HG03521 (cell line): Measurements from ENCODE around the gene PASK.

Experiments used
- ATAC-seq: cut with Tn5 transposase; IDR thresholded peaks from one replicate; pipeline ENCODE4 v1.9.1; 2021; ENCODE audit warnings: mild to moderate bottlenecking, moderate library complexity; ENCODE audit not compliant: unreplicated experiment

The PASK gene

GRCh38 chr2:241087420-241088268 is 61.6 kb downstream of the PASK start:
- peak; percentile 52 for ATAC-seq

- no peak for ATAC-seq
Measured at GRCh38 chr2:241084856-241085444, 64.3 kb downstream of the PASK start.

- no peak for ATAC-seq
Measured at GRCh38 chr2:241083091-241083415, 66.2 kb downstream of the PASK start.

GRCh38 chr2:241082341-241083090 is 66.8 kb downstream of the PASK start:
- no peak for ATAC-seq

- no peak for ATAC-seq
Measured at GRCh38 chr2:241081643-241082340, 67.5 kb downstream of the PASK start.

GRCh38 chr2:241081190-241081642 is 68.1 kb downstream of the PASK start:
- no peak for ATAC-seq

GRCh38 chr2:241080405-241081189 is 68.7 kb downstream of the PASK start:
- no peak for ATAC-seq

GRCh38 chr2:241074901-241075540 is 74.3 kb downstream of the PASK start:
- no peak for ATAC-seq

- no peak for ATAC-seq
Measured at GRCh38 chr2:241074065-241074818, 75.0 kb downstream of the PASK start.

GRCh38 chr2:241073166-241074064 is 75.9 kb downstream of the PASK start:
- ATAC-seq = no peak

GRCh38 chr2:241072553-241073165 is 76.6 kb downstream of the PASK start:
- no peak for ATAC-seq

- ATAC-seq = no peak
Measured at GRCh38 chr2:241072151-241072550, 77.1 kb downstream of the PASK start.

- ATAC-seq = no peak
Measured at GRCh38 chr2:241071677-241072111, 77.6 kb downstream of the PASK start.

GRCh38 chr2:241070811-241071676 is 78.2 kb downstream of the PASK start:
- no peak for ATAC-seq

GRCh38 chr2:241070361-241070760 is 78.9 kb downstream of the PASK start:
- no peak for ATAC-seq

- ATAC-seq = no peak
Measured at GRCh38 chr2:241069821-241070281, 79.4 kb downstream of the PASK start.
